Activated T-cell treated with anti-CD3 and anti-CD28 coated beads for 4 hours (primary cell): ENCODE data around the gene RLN1.
"Not testable (repeated sequence)": the region's sequence is repeated elsewhere in the genome, so short reads cannot be mapped to it uniquely, and the experiment has no call there.

Source experiments
- DNase-seq: peaks from one replicate; pipeline ENCODE4 v3.0.0-alpha.2; 2020

Gene RLN1, protein sequence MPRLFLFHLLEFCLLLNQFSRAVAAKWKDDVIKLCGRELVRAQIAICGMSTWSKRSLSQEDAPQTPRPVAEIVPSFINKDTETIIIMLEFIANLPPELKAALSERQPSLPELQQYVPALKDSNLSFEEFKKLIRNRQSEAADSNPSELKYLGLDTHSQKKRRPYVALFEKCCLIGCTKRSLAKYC

DNA sequence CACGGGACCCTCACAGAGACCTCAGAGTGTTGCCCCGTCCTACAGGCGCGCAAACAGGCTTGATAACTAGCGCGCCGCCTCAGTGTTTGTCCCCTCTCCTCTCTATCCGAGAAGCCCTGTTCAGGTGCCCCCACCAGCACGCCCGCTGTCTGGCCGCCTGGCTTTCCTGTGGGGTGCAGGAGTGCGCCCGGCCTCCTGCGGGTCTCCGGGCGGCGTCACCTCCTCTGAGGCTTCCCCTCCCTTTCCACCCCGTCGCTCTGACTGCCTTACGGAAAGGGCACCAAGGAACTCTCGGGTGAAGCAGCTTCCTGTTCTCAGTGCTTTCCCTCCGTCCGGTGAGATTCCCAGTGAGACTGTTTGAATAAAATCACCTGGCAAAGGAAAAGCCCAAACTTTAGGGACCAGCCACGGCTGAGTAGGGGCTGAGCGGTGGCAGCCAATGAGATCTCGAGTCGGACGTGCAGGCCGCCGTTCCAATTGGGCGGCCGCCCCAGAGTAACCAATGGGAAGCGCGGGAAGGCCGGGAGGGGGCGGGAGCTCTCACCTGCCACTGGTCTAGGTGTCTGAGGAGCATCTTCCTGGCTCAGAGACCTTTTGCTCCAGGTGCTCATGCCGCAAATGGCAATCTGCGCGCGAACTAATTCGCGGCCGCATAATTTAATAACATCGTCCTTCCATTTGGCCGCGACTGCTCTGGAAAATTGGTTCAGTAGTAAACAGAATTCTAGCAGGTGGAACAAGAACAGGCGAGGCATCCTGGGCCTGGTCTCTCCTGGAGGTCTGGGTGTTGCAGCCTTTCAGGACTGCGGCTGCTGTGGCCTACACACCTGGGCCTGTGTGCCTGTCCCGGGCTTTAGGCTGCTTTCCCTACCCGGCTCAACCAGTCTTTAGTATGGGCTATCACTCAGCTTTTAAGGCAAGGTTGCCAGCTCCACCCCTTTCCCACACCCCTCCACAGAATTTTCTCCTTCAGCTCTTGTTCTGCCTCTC is at the start of gene RLN1:
TSS of gene RLN1 (minus strand) at position 885 of the 990 bp plus-strand sequence. CDS start at position 755, 130 bp downstream.
- not testable (repeated sequence) for DNase-seq

DNA sequence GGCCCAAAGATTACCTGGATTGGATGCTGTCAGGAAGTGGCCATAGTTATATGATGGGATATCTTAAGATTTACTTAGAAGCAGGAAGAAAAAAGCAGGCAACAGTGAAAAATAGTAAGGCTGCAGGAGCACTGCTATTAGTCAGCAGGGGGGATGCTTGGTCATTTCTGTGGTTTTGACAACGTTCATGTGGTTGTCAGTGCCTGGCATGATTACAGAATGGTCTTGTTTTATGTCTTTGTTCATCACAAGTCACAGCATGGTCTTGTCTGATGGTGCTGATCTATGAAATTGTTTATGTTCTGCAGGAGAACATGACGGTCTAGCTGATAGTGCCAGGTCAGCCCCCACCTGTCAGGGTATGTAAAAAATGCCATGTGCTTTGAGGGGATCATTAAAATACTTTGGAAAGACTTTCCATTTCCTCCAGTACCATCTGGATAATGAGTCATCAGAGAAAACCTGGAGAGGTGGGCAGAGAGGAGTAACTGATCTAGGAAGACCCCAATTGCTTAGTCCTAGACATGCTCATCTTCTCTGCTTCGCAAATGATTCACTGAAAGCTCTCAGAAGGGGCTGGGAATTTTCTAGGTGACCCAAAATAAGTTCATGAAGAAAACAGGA is 49.5 kb upstream of the RLN1 start:
- no peak for DNase-seq

DNA sequence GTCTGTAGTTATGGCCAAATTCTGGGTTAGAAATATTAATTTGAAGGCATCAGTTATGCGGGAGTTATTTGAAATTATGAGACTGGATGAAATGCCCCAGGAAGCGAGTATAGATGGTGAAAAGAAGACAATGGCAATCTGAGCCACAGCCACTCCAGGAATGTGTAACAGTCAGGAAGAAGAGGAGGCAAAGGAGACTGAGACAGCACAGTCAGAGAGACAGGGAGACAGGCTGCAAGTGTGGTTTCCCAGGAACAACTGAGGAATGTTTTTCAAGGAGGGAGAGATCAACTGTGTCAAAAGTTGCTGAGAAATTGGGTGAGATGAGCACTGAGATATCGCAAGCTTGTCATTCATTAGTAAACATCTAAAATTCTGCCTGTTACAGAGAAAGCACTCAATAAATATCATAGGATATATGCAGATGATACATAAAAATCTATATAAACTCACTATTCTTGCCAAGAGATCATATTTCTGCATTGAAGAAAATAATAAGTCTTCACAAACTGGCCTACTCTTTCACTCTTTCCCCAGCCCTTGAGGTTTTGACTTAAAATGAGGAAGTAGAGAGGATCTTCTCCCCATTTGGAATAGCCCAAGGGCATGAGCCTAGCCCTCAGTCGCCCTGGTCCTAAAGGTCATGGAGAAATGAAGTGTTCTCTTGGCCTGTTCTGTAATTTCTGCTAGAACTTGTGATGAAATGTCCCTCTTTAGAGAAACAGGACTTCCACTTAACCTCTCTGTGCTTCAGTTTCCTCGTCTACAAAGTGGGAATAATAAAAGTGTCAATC is 48.5 kb upstream of the RLN1 start:
- DNase-seq, result no peak

DNA sequence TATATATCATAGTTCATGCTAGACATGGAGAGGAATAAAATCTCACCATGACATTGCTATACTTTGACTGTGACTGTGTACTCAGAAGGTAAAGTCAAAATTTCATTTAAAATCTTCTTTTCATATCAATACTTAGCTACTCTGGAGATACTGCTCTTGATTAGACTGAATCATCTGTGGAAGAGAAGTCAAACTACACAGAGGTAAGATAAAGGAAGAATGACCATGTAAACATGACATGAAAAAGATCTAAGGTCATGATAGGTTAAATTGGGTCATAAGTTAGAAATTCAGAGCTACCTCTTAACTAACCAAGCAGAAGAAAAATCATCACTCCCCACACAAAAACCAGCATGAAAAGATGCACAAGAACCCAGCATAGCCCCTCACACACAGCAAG is 44.8 kb upstream of the RLN1 start:
- no peak for DNase-seq

DNA sequence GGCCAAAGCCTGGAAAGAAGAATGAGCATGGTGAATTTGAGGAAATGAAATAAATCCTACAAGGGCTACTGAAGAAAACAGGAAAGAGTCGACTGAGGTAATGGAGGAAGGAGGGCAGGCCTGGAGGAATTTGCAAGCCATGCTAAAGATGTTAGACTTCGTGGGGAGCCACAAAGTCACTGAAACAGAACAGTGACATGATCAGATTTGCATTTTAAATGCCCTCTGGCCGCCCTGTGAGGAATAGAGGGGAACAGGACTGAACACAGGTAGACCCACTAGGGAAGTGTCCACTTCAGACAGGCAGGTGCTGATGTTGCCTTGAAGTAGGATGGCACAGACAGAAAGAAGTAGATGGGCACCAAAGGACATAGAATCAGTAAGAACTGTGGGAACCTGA is 42.8 kb upstream of the RLN1 start:
- no peak for DNase-seq

DNA sequence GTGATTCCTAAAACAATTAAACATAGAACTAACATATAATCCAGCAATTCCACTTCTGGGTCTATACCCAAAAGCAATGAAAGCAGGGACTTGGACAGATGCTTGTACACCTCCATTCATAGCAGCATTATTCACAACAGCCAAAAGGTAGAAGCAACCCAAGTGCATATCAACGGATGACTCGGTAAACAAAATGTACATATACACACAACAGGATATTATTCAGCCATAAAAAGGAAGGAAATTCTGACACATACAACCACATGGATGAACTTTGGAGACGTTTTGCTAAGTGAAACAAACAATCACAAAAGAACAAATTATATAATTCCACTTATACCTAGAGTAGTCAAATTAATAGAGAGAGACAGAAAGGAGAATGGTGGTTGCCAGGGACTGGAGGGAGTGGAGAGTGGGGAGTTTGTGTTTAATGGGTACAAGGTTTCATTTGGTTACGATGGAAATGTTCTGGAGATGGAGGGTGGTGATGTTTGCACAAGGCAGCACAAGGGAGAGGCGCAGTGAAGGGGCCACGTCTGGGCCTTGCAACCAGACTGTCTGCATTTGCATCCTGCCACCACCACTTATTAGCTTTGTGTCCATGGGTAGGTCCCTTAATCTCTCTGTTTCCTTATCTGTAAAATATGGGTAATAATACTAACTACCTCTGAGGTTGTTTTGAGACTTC is 36.3 kb upstream of the RLN1 start:
- DNase-seq, result no peak

DNA sequence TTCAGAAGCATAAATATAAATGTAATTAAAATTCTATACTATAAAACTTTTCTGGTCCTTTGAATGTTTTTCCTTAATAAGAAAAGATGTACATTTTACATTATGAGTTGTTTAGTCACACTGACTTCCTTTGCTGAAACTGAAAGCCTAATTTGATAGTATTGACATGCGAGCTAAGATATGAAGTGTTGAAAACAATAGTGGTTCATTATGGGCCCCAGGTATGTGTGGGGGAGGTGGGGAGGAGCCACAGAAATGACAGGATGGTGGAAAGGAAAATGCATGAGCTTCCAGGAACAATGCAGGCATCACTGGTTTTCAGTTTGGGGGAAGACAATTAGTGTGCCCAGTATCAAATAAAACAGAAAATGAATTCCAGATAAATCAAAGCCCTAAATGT is 35.4 kb upstream of the RLN1 start:
- no peak for DNase-seq

DNA sequence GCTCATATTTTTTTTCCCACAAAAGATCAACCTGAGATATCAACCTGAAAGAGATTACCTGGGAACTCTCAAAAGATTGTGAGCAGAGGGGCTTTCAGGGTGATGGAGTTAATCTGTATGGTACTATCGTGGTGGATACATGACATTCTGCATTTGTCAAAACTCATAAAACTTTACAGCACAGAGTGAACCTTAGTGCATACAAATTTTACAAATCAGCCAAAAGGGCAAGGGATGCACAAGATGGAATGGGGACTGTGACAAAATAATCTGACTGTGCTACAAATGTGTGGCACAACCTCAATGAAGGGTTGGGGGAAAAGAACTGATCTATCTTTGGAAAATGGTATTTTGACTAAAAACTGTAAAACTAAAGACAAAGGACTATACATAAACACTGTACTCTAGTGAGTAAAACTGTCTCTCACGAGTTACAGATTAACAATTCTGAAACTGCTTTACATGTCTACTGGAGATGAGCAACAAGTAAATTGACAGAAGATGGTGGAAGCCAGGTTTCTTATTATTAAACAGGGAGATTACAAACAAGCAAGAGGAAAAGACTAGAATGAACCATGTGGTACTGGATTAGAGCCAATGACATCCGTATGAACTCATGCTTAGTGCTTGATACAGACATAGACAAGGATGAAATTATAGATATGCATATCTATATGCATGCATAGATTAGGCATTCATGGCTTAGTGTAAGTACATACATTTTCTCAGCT is 24.8 kb upstream of the RLN1 start:
- no peak for DNase-seq

DNA sequence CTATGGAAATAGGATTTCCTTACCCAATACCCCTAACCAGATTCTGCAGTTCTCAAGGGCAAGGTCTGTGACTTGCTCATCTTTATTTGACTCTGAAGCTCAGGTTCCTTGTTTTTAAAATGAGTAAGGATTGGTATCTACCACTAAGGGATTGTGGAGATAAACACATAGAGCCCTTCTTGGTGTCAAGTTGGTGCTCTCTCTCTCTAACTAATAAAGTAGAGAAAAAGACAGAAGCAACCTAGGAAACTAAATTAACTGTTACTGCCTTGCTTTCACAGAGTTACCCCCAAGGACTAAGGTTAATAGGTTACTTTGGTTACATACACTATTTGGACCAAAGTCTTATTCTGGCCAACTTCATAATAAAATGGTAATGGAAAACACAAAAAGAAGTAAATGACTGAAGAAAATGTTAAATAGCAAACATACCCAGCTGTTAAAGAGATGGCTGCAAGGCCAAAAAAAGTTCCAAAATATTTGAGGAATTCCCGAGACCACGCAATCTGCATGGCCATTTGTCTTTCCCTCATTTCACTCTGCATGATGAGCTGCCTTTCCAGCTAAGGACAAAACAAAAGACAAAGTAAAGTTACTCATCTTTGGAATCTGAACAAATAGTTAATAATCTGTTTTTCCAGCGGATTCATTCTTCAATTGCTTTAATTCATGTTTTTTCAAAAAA is 21.8 kb upstream of the RLN1 start:
- DNase-seq, result no peak

DNA sequence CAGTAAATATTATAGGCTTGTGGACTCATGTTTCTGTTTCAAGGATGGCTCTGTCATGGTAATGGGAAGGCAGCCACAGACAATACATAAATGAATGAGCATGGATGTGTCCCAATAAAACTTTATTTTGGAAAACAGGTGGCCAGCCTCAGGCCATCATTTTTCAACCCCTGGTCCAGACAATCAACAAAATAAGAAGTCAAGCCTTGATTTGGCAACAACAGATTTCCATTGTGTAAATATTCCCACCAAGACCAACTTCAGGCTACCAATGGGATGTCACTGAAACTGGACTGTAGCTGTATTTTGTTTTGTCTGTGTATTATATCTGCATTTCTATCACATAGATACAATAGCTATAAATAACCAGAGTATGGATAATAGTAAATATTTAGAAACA is 20.7 kb upstream of the RLN1 start:
- DNase-seq, result no peak

DNA sequence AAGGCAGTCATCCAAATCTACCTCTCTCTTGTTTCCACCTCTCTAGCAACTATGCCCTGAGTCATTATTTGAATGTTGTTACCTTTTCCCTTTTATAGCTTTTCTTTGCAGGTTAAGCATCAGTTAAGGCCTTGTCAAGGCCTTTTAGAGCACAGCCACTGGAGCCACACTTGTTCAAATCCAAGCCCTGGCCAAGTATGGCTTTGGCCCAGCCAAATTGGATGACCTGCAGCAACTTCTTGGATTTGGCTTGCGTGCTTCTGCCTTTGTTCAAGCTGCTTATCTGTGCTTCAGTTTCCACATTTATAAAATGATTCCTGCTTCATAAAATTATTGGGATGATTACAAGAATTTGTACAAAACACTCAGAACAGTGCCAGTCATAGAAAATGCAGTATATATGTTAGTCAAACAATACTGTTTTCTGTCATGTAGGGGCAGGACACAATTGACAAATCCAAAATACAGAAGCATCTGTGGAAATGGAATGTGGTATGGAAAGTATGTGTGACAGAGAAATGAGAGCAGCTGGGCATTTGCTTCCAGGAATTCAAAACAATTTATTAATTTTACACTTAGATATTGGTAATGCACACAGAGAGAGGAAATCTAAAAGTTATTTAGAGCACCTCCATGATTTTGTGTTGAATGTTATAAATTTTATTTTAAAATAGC is 17.9 kb upstream of the RLN1 start:
- no peak for DNase-seq

DNA sequence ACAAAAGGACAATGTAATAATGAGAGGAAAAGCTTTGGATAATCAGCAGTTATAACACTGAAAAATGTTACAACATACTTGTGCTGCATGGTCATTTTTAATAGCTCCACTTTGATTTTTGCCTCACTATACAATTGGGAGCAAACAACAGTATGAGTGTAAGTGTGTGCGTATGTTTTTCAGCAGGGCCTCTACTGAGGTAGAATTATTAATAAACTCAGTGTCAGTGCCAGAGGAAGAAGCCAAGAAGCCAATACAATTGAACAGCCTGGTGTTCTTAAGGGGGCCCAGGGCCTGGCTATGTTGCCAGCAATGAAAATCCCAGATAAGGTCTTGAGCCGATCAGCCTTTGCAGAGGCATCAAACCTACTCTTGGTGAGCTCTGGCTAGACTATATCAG is 16.1 kb upstream of the RLN1 start:
- DNase-seq, result no peak

DNA sequence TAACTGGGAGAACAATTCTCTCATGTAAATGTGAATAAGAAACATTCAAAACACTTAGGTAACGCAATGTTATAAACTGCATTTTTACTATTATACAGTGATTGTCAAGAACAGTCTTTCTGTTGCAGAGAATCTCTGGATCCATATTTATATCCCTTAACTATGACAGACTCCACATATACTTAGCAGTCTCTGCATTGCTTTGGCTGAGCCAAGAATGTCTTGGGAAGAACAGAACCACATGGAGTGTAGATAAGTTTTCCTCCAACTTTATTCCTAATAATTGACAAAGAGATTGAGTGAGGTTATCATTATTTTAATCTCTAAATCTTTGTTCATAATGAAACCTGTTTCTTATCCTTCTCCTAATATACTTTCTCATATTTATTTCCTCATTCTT is 15.6 kb upstream of the RLN1 start:
- no peak for DNase-seq

DNA sequence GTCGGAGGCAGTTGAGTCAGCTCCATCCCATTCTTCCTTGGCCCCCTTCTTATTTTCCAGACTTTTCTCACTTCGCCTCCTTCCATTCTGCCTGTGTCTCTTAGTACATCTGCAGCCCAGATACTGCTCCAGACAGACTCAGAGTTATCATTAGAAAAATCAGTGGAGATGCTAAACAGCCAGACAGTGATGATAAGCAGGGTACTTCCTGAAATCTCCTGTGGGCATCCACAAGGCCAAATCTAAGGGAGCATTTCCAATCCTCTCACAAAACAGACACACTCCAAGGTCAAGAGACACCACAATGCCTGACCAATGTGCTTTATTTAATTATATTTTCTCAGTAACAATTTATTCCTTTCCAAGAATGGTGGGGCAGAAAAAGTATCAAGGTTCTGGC is 14.5 kb upstream of the RLN1 start:
- DNase-seq, result no peak

DNA sequence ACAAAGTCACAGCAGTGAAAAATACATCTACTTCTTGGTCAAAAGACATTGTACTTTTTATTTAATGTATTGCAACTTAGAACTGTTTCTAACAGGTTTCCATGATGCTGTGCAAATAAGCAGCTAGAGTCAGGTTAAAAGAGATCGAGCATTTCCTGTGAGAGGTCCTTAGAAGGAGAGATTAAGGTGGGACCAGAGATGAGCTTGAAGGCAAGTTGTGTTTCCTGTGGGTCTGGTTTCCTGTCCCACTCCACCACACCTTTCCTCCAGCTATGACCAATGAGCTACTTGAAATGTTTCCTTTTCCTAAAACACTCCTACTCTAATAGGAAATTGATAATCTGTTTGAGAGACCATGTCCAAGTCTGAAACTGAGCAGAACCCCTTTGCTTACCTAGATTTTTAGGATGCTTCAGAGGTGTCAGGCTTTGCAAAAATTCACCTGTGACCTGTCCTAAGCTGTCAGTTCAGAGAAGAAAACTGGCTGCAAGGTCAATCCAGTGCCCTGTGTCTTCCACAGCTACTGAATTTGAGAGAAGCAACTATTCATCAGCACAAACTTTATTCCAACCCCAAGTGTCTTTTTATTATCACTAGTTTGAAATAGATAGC is 13.1 kb upstream of the RLN1 start:
- DNase-seq, result no peak

DNA sequence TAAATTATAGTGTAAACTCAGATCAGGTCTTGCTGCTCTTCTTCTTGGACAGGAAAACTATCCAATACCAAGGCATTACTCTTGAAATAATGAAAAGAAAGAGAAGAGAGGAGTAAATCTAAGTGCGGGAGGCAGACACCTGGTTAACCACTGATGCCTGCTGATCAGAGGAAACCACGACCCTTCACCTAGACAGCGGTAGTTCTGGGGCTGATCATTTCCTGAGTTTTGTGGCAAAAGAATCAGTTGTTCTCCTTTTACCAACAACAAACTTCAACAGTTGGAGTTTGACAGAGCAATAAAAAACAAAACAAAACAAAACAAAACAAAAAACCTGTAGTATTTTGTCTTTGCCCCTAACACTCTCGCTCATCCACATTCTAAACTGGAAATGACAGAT is 3.0 kb downstream of the RLN1 start:
- DNase-seq, result no peak

DNA sequence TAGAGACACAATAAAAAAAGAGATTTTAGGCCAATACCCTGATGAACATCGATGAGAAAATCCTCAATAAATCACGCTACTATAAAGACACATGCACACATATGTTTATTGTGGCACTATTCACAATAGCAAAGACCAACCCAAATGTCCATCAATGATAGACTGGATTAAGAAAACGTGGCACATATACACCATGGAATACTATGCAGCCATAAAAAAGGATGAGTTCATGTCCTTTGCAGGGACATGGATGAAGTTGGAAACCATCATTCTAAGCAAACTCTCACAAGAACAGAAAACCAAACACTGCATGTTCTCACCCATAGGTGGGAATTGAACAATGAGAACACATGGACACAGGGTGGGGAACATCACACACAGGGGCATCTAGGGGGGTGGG is 8.4 kb downstream of the RLN1 start:
- not testable (repeated sequence) for DNase-seq

DNA sequence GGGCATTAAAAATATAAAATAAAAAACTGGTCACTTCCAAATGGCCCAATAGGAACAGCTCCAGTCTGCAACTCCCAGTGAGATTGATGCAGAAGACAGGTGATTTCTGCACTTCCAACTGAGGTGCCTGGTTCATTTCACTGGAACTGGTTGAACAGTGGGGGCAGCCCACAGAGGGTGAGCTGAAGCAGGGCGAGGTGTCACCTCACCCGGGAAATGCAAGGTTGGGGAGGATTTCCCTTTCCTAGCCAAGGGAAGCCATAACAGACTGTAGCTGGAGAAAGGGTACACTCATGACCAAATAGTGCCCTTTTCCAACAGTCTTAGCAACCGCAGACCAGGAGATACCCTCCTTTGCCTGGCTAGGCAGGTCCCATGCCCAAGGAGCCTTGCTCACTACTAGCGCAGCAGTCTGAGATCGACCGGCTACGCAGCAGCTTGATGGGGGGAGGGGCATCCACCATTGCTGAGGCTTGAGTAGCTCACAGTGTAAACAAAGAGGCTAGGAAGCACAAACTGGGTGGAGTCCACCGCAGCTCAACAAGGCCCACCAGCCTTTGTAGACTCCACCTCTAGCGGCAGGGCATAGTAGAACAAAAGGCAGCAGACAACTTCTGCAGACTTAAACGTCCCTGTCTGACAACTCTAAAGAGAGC is 12.7 kb downstream of the RLN1 start:
- no peak for DNase-seq

DNA sequence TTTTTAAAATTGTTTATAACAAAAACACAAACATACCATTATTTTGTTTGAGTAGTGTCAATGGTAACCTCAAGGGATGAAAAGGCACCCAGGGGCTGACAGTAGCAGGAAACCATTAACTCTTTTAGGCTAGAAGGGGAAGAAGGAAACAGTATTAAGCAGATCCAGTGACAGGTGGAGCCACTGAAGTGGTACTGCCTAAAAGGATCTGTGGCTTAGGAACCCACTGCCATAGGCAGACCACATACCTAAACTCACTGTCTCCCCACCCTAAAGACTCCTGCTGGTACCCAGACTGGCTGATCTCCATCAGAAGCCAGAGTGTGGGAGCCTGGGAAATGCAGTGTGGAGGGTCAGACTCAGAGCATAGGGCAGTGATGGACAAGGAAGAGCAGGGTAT is 13.5 kb downstream of the RLN1 start:
- no peak for DNase-seq

DNA sequence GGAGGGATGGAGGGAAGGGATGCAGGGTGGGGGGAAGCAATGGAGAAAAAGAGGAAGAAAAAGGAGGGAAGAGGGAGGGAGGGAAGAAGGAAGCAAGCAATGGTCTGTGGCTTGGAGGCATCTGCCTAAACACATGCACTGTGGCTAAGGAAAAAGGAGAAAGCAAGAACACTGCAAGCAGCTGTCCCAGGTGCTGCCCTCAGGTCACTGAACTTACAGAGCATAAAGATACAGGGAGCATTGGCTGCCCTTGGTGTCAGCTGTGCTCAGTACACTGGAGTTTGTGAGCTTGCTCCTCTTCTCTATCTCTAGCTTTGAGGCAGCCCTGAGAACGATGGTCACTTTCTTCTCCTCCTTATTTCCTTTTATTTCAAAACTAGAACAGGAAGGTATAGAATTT is 18.1 kb downstream of the RLN1 start:
- DNase-seq, result not testable (repeated sequence)
